SKM-1 treated with dmso at 0.1 percent for 144 hours (cell line): ENCODE measurements around the gene AXIN2.
"Not testable (repeated sequence)": the region's sequence is repeated elsewhere in the genome, so short reads cannot be mapped to it uniquely, and the experiment has no call there.

ENCODE experiments used
- DNase-seq: peaks from one replicate; lab custom pipeline; 2025; ENCODE audit not compliant: unreplicated experiment; lab: John Stamatoyannopoulos, UW

Gene AXIN2

DNA sequence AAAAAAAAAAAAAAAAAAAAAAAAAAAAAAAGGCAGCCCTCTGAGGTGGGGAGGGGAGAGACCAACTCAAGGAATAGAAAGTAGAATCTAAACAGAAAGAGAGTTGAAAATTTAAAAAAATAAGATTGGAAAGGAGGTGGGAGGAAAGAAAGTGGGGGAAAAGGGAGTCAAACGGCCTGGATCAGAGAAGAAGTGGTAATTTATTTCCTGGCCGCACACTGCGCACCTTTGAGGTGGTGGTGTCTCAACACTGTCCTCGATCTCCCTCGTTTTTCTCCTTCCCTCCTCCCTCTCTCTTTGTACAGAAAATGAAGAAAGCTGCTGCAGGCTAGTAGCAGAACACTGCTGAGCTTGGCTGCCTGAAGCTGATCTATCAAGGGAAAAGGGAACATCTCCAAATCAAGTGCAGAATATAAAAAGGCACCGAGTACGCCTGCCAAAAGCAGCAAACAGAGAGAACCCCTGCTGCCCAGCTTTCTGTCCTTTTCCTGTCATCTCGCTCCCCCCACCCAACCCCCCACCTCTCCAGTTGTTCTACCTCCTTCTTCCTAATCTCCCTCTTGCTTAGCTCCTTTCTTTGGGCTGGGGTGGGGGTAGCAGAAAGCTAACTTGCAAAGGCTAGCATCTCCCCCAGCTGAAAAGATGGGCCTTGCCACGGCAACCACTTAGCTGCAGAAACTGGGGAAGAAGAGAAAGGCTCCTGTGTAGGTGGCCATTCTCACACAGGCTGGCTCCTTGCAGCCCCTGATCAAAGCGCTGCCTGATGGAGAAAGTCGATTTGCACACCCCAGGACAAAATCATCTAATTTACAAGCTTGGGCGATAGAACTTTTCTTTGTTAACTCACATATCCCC is 22.5 kb downstream of the AXIN2 start:
- DNase-seq = no peak

- no peak for DNase-seq
Observed at GRCh38 chr17:65537845-65538674, 23.4 kb downstream of the AXIN2 start.

GRCh38 chr17:65537343-65537844 is 24.1 kb downstream of the AXIN2 start:
- DNase-seq = no peak

GRCh38 chr17:65536573-65537342 is 24.7 kb downstream of the AXIN2 start:
- DNase-seq = no peak

DNA sequence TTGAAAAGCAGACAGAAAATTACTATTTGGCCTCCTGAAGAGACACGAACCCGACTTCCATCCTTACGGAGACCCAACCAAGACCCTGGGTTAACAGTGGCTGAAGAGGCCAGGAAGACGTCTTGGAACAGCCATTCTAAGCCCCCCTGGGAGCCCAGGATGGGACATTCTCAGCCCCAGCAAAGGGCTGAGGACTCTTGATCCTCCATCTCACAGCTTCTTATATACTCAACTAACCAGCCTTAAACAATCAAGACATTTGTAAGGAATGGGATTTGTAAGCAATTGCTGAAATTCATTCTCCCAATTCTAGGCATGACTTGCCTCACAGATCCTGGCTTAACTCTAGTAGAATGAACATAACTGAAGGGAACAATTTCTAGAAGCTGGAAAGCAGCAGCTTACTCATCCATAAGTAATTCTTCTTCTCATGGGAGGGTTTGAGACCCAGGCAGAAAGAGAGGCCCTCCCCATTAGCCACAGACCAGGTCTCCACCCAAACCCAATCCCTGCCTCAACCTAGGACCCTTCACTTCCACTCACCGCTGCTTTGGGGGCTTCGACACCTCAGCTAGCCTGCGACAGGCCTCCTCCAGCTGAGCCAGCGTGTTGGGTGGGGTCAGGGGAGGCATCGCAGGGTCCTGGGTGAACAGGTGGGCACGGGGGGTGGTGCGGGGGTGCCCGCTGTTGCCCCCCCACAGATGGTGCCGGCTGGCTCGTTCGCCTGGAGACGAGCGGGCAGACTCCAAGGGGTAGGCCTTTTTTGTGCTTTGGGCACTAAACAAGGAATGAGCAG is 25.5 kb downstream of the AXIN2 start:
- no peak for DNase-seq

DNA sequence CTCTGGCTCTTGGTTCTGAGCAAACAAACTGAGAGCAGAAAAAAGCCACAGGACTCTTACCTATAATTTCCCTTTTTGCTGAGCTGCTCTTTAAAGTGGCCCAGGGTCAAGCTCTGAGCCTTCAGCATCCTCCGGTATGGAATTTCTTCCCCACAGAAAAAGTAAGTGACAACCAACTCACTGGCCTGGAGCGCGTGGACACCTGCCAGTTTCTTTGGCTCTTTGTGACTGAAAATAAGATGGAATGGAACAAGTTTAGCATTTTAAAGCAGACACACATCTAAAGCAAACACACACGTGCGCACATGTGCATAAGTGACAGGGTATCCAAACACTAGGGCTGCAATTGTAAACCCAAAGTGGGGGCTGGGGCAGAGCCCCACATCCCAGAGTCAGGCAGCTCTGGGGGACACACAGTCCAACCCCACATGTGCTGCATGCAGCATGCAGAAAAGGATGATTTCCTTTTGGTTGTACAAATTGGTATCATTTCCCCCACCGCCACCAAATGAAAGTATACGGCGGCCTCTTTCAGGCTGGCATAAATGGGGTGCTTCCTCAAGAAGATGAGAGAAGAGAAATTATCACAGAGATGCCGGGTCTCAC is 27.5 kb downstream of the AXIN2 start:
- DNase-seq = no peak

GRCh38 chr17:65533056-65533745 is 28.2 kb downstream of the AXIN2 start:
- no peak for DNase-seq

GRCh38 chr17:65532101-65532890 is 29.2 kb downstream of the AXIN2 start:
- DNase-seq = no peak

DNA sequence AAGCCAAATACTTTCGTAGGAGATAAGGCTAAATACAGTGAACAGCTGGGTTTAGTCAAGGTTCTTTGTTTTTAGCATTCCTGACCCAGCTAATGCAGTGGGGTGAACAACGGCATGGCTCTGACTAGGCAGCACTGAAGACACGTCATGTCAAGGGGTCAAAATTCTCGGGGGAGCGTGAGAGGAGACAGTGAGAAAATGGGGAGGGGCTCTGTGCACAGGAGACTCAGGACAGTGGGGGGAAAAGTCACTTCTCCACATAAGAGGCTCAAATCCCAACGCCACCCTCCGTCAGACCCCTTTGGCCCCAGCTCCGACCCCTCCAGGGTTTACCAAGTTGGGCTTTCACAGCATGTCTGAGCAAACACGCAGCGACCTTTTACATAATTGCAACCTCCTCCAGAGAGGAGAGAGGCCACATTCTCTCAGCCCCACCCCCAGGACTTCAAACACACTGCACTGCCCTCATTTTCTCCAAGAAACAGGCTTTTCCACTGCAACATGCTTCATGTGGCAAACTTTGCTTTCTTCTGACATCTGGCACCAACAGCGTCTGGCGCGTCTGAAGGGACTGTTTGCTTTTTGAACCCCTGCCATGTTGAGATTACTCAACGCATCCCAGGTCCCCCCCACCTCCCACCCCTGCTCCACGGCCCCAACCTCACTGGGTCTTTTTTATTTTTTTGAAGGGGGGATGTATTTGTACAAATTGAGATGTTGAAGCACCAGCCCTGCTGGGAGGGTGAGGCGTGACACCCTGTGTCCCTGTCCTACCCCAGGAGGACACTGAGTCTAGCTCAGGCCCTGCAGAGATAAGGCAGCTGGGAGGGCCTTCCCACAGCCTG is 30.0 kb downstream of the AXIN2 start:
- DNase-seq = no peak

DNA sequence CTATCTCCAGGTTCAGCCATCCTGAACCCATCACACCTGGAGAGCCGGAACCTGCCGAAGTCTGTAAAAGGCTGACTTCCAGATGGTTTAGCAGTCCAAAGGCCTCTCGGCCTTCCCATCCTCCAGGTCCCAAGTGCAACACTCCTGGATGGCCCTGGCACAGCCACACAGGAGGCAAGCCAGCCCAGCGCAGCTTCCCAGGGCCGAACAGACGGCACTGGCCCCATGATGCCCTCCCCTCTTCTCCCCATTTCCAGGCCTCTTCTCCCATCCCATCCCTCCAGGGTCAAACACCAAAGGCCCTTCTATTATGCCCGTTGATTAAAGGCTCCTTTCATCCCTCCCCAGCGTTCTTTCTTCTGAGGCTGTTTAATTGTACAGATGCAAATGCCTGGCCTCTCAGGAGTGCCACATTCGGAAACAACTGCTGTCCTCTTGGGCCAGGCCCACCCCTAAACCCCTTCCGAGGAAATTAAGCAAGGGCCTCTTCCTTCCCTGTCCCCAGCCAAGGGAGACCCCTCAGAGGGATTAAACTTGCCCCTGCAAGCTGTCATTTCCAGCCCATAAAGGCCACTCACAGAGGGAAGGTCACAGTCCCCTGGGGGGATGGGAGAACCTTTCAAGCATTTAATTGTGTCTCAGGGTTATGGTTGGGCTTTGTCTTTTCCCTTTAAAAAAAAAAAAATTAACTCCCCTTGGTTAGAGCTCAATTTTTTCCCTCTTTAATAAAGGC is 30.8 kb downstream of the AXIN2 start:
- DNase-seq = no peak

DNA sequence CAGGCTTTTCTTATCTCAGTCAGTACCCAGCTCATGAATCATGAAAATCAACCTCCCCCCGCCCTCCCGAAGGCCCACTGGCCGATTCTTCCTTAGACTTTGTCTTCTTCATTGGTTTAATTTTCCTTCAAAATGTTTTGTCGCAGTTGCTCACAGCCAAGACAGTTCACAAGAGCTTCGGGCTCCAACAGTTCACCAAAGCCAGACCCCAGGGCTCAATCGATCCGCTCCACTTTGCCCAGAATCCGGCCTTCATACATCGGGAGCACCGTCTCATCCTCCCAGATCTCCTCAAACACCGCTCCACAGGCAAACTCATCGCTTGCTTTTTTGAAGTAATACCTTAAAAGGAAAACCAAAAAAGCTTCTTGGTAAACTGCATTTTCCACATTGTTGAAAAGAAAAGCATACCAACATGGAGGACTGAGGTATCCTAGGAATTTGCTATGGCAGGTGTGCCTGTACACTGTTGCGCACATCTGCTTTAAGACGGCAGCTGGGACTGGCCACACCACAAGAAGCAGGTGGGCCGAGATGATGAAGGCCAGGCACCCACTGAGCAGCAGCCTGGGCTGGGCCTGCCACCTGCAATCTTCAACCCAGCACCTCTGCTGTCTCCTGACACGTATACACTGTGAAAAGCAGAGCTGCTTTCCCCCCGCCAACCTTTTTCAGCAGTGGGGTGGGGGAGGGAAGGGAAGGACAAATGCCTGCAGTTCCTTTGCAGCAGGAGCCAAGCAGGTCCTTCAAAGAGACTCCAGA is 31.5 kb downstream of the AXIN2 start:
- DNase-seq = no peak

- DNase-seq = no peak
Observed at GRCh38 chr17:65529040-65529633, 32.3 kb downstream of the AXIN2 start.

- DNase-seq = no peak
Observed at GRCh38 chr17:65527857-65528591, 33.4 kb downstream of the AXIN2 start.

- DNase-seq = no peak
Observed at GRCh38 chr17:65527381-65527780, 34.1 kb downstream of the AXIN2 start.

DNA sequence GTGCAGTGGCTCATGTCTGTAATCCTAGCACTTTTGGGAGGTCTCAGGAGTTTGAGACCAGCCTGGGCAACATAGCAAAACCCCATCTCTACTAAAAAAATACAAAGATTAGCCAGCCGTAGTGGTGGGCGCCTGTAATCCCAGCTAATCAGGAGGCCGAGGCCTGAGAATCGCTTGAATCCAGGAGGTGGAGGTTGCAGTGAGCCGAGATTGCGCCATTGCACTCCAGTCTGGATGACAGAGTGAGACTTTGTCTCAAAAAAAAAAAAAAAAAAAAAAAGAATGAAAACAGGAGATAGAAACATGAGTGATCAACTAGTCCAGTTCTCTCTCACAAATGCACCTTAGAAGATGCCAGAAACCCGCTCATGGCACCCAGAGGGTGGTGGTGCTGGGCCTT is 34.6 kb downstream of the AXIN2 start:
- not testable (repeated sequence) for DNase-seq
